ENCODE data around the gene MATR3. TPM values are rescaled to one million over a fixed set of nuclear protein-coding genes. Genes with fewer than 3 reads are reported as not detected.

The MATR3 gene
- total RNA-seq, 1 experiment from 2014 or later = 194 TPM

DNA sequence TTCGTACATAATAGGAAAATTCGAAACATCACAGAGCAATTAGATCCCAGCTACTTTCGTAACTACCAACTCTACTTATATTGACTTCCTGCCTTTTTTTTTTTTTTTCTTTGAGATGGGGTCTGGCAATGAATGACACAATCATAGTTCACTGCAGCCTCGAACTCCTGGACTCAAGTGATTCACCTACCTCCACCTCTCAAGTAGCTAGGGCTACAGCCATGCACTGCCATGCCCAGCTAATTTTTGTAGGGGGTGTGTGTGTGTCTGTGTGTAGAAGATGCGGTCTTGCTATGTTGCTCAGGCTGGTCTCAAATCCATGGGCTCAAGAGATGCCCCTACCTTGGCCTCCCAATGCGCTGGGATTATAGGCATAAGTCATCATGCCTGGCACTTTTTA, 42.3 kb downstream of the MATR3 start:
- intact Hi-C loops (cut with micrococcal nuclease; ENCODE audit: unreplicated experiment) = no loop called here
- DNase-seq (ENCODE audit: low read depth, low spot score) (no peak), ATAC-seq (0 out of 2 replicates have a peak, but pooled peaks have one; percentile 25)
- Histone ChIP-seq H3K4me1 (ENCODE audit: control insufficient read depth, insufficient read depth, low read length) (0 out of 2 replicates have a peak, but pooled peaks cover under 1% of the 10 kb centered on the region), H3K27me3 (ENCODE audit: control insufficient read depth, insufficient read depth, low read length) (no peaks in the 10 kb centered on the region), H3K27ac (ENCODE audit: low read length) (no peak overlapping the region), H3K4me3 (ENCODE audit: low read depth in 2 of 2, low read length in 2 of 2) (no peak overlapping the region), H3K36me3 (ENCODE audit: control insufficient read depth, insufficient read depth, low read length) (peaks cover 15% of the 10 kb centered on the region; the same call in 1 of the 2 replicates), H3K9me3 (ENCODE audit: control insufficient read depth, insufficient read depth, low read depth, low read length) (no peaks in the 10 kb centered on the region)
- POLR2A ChIA-PET = interaction anchor here (0.6 to 0.7 kb wide), 2 partner anchors 39 to 631 kb away, joined by 6 to 11 read pairs; no protein-coding TSS in a partner anchor
- TF ChIP-seq TCF7L2 (IDR thresholded peaks at IDR 0.05; ENCODE audit: low read depth, low read length) = no peak
- TF ChIP-seq POLR2AphosphoS5 (IDR thresholded peaks at IDR 0.05; ENCODE audit: low read depth, low read length) = no peak
- TF ChIP-seq, protein P1, sequence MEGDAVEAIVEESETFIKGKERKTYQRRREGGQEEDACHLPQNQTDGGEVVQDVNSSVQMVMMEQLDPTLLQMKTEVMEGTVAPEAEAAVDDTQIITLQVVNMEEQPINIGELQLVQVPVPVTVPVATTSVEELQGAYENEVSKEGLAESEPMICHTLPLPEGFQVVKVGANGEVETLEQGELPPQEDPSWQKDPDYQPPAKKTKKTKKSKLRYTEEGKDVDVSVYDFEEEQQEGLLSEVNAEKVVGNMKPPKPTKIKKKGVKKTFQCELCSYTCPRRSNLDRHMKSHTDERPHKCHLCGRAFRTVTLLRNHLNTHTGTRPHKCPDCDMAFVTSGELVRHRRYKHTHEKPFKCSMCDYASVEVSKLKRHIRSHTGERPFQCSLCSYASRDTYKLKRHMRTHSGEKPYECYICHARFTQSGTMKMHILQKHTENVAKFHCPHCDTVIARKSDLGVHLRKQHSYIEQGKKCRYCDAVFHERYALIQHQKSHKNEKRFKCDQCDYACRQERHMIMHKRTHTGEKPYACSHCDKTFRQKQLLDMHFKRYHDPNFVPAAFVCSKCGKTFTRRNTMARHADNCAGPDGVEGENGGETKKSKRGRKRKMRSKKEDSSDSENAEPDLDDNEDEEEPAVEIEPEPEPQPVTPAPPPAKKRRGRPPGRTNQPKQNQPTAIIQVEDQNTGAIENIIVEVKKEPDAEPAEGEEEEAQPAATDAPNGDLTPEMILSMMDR (IDR thresholded peaks at IDR 0.05) = no peak
- TF ChIP-seq SIN3A (IDR thresholded peaks at IDR 0.05; ENCODE audit: borderline replicate concordance, insufficient read depth, low read depth, low read length) = no peak
- TF ChIP-seq REST (IDR thresholded peaks at IDR 0.05; ENCODE audit: insufficient read depth in 1 of 2, low read depth in 2 of 2, low read length in 1 of 2) = no peak
- no TSS peak for BruUV-seq (replicated peaks)
- in situ Hi-C loops (cut with HindIII; ENCODE audit: low pct_unique_long_range_greater_than_20kb, low sequenced_read_pairs) = no loop called here
- CTCF ChIA-PET = no interaction called here

DNA sequence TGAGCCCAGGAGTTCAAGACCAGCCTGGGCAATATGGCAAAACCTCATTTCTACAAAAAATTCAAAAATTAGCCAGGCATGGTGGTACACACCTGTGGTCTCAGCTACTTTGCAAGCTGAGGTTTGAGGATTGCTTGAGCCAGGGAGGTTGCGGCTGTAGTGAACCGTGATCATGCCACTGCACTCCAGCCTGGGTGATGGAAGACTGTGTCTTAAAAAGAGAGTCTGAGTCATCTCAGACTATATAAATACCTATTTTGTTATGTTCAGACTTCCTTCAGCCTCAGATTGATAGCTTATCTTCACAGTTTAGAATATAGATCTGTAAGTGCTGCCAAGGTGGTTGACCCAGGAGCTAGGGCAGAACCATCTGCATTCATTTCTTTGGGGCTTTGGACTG, 46.5 kb downstream of the MATR3 start:
- POLR2A ChIA-PET = interaction anchor here (1.1 kb wide), 1 partner anchor 46 kb away, joined by 3 read pairs; the partner anchor contains the start of gene MATR3
- intact Hi-C loops (cut with micrococcal nuclease; ENCODE audit: unreplicated experiment) = no loop called here
- Histone ChIP-seq H3K27ac (ENCODE audit: low read length) (no peak overlapping the region), H3K9me3 (ENCODE audit: control insufficient read depth, insufficient read depth, low read depth, low read length) (no peaks in the 10 kb centered on the region), H3K4me1 (ENCODE audit: control insufficient read depth, insufficient read depth, low read length) (peaks cover 12% of the 10 kb centered on the region), H3K36me3 (ENCODE audit: control insufficient read depth, insufficient read depth, low read length) (peaks cover 3% of the 10 kb centered on the region; the same call in 1 of the 2 replicates), H3K27me3 (ENCODE audit: control insufficient read depth, insufficient read depth, low read length) (no peaks in the 10 kb centered on the region), H3K4me3 (ENCODE audit: low read depth in 2 of 2, low read length in 2 of 2) (no peak overlapping the region)
- CTCF ChIA-PET = no interaction called here
- DNase-seq (ENCODE audit: low read depth, low spot score) (no peak), ATAC-seq (no peak)
- TF ChIP-seq, protein P1 (IDR thresholded peaks at IDR 0.05) = no peak
- TF ChIP-seq TCF7L2 (IDR thresholded peaks at IDR 0.05; ENCODE audit: low read depth, low read length) (no peak), POLR2AphosphoS5 (IDR thresholded peaks at IDR 0.05; ENCODE audit: low read depth, low read length) (no peak), REST (IDR thresholded peaks at IDR 0.05; ENCODE audit: insufficient read depth in 1 of 2, low read depth in 2 of 2, low read length in 1 of 2) (no peak), SIN3A (IDR thresholded peaks at IDR 0.05; ENCODE audit: borderline replicate concordance, insufficient read depth, low read depth, low read length) (no peak)
- in situ Hi-C loops (cut with HindIII; ENCODE audit: low pct_unique_long_range_greater_than_20kb, low sequenced_read_pairs) = no loop called here
- no TSS peak for BruUV-seq (replicated peaks)

Data from Panc1 (cell line).